ENCODE measurements around the gene DUS2.
"Not testable (repeated sequence)": the region's sequence is repeated elsewhere in the genome, so short reads cannot be mapped to it uniquely, and the experiment has no call there.

- TF ChIP-seq POLR2AphosphoS5, CTCF, POLR2A (IDR thresholded peaks at IDR 0.05): not testable (repeated sequence)
Measured at GRCh38 chr16:67998779-67999688, 24.1 kb upstream of the DUS2 start, which contains the start of gene DPEP2.

Measured in stomach (tissue), 4 donors.